Activated gamma-delta T cell (primary cell): ENCODE measurements around the gene MAD1L1.
"Not testable (repeated sequence)": the region's sequence is repeated elsewhere in the genome, so short reads cannot be mapped to it uniquely, and the experiment has no call there.

ENCODE experiments used
- DNase-seq: peaks from one replicate; lab custom pipeline; 2025; lab: John Stamatoyannopoulos, UW

The MAD1L1 gene

GRCh38 chr7:1989049-1989860 is 243.5 kb downstream of the MAD1L1 start:
- DNase-seq: no peak

DNA sequence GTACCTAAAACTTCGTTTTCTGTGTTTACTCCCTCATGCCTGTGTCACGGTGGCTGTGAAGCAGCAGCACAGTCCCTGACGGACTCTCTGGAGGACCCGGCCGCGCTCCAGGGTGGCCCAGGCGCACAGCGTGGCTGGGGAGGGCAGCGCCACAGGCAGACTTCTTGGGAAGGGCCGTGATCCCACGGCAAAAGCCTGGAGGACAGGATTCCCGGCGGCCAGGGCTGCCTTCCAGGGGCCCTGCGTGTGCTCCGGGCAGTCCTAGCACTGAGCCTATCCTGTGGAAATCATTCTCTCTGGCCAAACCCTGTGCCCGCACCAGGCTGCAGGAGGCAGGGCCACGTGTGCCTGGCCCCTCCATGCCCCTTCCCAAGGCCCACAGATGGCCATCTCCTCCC is 244.2 kb downstream of the MAD1L1 start:
- DNase-seq: no peak

- no peak for DNase-seq
Observed at GRCh38 chr7:1987591-1988532, 244.9 kb downstream of the MAD1L1 start.

DNA sequence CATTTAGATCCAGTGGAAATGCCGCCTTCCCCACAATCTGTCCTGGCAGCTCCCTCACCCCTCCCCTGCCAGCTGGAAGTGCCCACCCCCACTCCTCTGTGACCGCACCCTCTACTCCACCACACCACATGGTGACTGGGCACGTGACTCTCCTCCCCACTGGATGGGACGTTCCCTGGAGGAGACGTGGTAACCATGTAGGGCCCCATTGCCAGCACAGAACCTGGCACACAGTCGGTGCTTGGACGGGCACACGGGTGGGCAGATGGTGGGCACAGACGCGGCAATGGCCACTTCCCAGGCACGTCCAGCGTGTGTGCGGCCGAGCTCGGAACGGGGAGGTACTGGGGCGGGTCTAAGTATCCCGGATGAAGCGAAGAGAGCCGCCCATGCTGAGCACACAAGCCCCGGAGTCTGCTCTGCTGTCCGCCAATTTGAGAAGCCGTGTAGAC is 245.6 kb downstream of the MAD1L1 start:
- no peak for DNase-seq

GRCh38 chr7:1986366-1987083 is 246.2 kb downstream of the MAD1L1 start:
- DNase-seq: no peak

DNA sequence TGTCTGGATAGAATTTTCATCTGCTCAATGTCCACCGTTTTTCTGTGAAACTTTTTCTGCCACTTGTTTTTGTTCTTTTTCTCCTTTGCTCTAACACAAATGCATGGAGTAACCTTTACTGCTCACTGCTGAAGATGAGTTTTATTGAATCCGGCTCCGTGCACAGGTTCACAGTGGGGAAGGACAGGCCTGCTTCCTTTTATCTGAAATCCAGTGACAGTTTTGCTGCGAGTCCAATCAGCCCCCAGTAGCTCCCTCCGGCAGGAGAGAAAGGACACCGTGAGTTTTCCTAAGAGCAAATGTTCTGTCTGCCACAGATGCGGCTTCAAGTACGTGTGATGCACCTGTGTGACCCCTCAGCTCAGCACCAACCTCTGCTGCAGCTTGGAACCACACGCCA is 246.8 kb downstream of the MAD1L1 start:
- no peak for DNase-seq

DNA sequence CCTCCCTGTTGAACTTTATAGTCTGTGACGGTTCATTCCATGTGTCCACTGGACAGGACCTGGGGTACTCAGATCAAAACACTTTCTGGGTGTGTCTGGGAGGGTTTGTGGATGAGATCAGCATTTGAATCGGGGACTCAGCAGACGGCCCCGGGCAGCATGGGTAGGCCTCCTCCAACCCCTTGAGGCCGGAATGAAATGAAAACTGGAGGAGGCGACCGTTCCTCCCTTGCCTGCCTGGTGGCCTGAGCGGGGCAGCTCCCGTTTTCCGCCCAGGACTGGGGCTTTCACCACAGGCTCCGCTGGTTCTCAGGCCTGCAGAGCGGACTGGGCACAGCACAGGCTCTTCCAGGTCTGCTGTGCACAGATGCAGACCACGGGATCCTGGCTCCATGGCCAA is 247.7 kb downstream of the MAD1L1 start:
- DNase-seq: no peak

- no peak for DNase-seq
Observed at GRCh38 chr7:1981878-1982230, 250.9 kb downstream of the MAD1L1 start.

GRCh38 chr7:1981201-1981877 is 251.4 kb downstream of the MAD1L1 start:
- DNase-seq: no peak

- DNase-seq: no peak
Observed at GRCh38 chr7:1979591-1980560, 252.9 kb downstream of the MAD1L1 start.

DNA sequence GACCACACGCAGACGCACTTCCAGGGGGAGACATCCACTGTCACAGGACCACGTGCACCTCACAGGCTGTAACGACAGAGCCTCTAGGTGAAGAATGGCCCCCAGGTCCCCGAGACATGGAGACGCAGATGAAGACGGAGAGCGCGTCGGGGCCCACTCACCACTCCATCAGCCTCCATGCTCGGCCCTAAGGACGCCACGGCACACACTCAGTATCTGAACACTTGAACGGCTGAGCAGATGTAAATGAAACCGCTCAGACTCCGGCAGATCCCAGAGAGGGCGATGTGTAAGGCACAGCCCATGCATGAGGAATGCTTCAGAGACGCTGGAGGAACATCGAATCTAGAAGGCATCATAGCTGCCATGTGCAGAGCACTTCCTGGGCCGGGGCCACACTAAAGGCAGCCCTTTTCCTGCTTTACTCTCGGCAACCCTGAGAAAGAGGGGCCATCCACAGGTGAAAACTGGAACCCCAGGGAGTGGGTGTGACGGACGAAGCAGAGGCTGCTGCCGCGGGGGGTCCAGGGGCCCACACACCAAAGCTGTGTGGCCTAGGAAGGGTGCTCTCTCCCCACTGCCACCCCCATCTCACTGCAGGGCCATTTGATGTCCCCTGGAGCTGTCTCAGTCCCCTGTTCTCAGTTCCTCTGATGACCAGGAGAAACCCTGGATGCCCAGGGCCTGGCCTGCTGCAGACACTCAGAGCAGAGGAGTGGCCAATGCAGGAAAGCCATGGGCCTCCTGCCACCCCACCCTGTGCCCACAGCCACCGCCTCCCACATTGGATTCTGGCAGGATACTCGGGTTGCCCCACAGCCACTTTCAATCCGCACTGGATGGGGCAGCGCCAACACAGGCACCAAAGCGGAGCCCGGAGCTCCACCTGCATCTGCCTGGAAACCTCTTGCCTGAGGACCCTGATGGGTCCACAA is 253.8 kb downstream of the MAD1L1 start:
- DNase-seq: no peak

GRCh38 chr7:1977876-1978441 is 254.8 kb downstream of the MAD1L1 start:
- no peak for DNase-seq

DNA sequence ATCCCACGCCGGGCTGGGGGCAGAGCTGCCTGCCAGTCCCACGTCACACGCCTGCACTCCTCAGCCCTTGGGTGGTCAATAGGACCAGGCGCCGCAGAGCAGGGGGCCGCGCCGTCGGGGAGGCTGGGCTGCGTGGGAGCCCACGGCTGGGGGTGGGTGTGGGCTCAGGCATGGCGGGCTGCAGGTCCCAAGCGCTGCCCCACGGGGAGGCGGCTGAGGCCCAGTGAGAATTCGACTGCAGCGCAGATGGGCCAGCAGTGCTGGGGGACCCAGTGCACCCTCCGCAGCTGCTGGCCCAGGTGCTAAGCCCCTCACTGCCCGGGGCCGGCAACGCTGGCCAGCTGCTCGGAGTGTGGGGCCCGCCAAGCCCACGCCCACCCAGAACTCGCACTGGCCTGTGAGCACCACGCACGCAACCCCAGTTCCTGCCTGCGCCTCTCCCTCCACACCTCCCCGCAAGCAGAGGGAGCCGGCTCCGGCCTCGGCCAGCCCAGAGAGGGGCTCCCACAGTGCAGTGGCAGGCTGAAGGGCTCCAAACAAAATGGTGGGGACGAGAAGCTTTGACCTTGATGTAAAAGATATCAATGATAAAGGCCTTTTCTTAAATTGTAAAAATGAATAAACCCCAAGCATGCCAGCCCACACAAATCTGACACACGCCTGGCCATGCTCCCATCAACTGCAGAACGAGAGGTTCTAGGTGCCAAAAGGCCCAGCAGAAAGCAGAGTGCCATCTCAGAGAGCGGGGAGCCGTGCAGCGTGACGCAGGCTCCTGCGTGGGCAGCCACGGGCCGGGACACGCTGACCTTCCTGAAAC is 255.5 kb downstream of the MAD1L1 start:
- DNase-seq: no peak

DNA sequence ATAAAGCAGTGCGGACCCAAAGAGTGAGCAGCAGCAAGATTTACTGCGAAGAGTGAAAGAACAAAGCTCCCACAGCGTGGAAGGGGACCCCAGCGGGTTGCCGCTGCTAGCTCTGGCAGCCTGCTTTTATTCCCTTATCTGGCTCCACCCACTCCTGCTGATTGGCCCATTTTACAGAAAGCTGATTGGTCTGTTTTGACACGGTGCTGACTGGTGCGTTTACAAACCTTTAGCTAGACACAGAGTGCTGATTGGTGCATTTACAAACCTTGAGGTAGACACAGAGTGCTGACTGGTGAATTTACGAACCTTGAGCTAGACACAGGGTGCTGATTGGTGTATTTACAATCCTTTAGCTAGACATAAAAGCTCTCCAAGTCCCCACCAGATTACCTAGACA is 256.2 kb downstream of the MAD1L1 start:
- DNase-seq: not testable (repeated sequence)

DNA sequence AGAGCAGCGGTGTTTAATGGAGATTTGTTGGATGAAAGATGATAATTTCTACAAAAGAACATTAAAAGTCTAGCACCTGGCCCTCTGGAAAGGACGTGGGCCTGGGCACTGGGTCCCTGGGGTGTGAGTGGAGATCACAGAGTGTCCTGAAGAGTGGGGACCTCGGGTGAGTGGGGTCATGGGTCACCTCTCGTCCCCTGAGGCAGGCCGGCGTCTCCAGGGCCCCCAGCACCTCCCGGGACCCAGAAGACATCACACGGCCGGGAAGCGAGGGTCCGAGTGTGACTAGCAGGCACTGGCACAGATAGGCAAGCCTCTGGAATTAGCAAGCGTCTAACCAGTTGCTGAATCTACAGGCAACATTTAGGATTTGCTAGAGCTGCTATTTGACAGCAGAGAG is 257.2 kb downstream of the MAD1L1 start:
- no peak for DNase-seq

- DNase-seq: no peak
Observed at GRCh38 chr7:1975179-1975578, 257.6 kb downstream of the MAD1L1 start.

DNA sequence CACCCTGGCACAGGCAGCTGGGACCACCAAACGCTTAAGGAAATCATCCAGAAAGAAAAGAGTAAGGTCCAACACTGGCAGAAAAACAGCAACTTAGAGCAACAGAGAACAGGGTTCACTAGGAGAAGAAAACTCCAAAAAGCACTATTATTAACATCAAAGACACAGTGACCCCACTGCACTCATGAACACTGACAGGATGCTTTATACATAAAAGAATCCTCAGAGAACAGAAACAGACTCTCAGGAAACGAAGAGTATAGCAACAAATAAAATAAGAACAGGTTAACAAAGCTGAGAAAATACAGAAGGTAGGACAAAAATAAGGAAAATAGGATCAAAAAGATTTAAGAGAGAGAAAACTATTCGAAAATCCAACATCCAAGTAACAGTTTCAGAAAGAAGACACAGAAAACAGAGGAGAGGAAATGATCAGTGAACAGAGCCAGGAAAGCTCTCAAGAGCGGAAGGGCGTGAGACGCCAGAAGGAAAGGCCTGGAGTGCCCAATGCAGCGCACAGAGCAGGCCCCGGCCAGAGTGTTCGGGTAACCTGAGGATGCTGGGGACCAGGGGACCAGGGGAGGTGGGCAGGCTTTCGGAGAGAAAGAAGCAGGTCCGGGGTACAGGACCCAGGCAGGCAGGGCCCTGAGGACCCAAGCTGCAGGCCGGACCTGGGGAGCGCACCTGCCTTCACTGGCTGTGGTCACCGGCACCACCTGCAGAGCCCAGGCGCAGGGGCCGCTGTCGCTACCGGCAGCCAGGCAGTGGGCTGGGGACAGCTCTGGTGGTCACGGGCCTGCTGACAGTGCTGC is 258.2 kb downstream of the MAD1L1 start:
- DNase-seq: no peak
